K562 (cell line): Measurements from ENCODE around the gene MAZ. TPM values are rescaled to one million over a fixed set of nuclear protein-coding genes. Genes with fewer than 3 reads are reported as not detected.

Experiments
- CREB5 ChIP-seq: fragments of 250-450 bp; sonication (Bioruptor Pico); IDR thresholded peaks from 2 replicates; pipeline ENCODE4 v1.5.0; 2020; ENCODE audit warnings: mild to moderate bottlenecking
- PRDM10 ChIP-seq: fragments of 450-650 bp; IDR thresholded peaks from 2 replicates; pipeline ENCODE4 v1.6.1; 2018; ENCODE audit not compliant: partially characterized antibody
- polyA plus RNA-seq, 8 experiments: library from polyadenylated mRNA; depleted of rRNA in 4 of 8; stranded (reverse) in 5 of 8; unstranded in 3 of 8; fragments of >200 nt; fragmentation: Nextera tagmentation in 2 of 8; fragmentation: Illumina TruSeq in 1 of 8; extraction: Ambion mirVana in 2 of 8; extraction: Trizol in 1 of 8; gene quantifications; 2 replicates each; pipeline versions ENCODE4 v1.2.1 to v1.2.3, GENCODE V29; 2011 to 2014; ENCODE audit warnings: inconsistent platforms in 1 of 8, missing spikeins in 1 of 8
- total RNA-seq, 7 experiments: library from RNA; depleted of rRNA in 6 of 7; stranded (reverse); fragments of >200 nt in 6 of 7; fragmentation: Illumina TruSeq in 2 of 7; extraction: Trizol in 2 of 7; gene quantifications; 2 replicates each; pipeline versions ENCODE4 v1.2.1 to v1.2.3, GENCODE V29; 2011 to 2021; ENCODE audit warnings: low replicate concordance in 1 of 7

The MAZ gene
- total and polyA plus RNA-seq, 9 of the 15 experiments (the other 6 are each of a cell fraction or from before 2014, with no cell fraction given): 45.4 to 532 (median 250) TPM

DNA sequence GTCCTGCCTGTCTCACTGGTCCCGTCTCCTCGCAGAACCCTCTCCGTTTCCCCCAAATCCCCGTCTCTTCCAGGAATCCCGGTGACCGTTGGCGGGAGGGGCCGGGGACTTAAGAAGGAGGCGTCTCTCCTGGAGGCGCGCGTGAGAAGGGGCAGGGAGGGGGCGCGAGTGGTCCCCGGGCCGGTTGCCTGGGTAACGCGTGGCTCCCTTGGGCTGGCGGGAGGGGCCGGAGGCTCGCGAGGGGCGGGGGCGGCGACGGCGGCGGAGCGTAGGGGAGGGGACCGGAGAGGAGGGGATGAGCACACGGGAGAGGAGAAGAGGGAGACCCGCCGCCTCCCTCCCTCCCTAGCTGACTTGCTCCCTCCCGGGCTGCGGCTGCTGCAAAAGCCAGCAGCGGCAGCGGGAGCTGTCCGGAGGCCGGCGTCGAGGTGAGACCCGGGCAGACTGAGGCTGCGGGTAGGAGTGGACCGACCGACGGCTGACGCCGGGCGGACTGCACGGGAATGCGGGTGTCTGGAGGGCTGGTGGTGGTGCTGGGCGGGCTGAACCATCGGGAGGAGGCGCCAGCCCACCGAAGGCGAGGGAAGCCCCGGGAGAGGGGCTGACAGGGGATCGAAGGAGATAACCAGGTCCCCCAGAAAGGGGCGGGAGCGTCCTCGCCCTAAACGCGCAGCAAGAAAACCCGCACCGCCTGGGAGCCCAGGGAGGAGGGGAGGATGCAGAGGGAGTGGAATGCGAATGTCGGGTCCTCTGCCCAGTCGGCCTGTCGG lies 5.8 kb downstream of the MAZ start, which contains the start of gene PRRT2 (continued):
- TF ChIP-seq PRDM10: peak; percentile 69
- no peak for TF ChIP-seq CREB5 (CRISPR knock-in tag)
